GM18873 (cell line): ENCODE results near the gene CYB5R4.
"Not testable (repeated sequence)": the region's sequence is repeated elsewhere in the genome, so short reads cannot be mapped to it uniquely, and the experiment has no call there.

ENCODE experiments used
- ATAC-seq: cut with Tn5 transposase; IDR thresholded peaks from one replicate; pipeline ENCODE4 v1.9.1; 2021; ENCODE audit warnings: mild to moderate bottlenecking, moderate library complexity, moderate number of reproducible peaks; ENCODE audit not compliant: unreplicated experiment, low FRiP score

CYB5R4 gene

DNA sequence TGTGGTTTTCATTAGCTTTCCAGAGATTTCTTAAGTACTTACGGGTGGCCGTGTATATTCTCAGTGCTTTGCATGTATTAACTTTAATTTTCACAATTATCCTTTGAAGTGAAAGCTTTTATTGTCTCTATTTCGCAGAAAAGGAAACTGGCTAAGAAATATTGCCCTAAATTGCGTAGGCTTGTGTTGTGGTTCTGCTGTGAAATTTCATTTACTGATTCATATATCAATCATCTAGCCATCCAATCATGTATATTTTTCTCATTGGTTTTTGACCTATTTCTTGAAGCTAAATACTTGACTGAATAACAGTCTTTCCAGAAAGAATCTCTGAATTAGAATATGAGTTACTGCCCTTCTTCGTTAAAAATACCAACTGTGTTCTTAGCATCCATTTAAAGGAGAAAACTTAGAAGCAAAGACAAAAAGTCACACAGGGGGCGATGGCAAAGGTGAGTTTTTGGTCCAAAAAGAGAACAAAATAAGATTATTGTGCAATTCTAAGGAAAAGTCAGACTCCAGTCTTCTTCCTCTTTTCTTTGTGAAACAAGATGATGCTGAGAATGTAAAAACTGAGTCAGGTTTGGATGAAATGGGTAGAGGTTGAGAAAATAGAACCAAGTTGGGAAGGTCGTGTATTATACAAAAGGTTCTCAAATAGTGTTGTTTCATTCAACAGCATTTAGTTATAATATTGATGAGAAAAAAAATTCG lies 1.4 kb downstream of the CYB5R4 start:
- no peak for ATAC-seq

DNA sequence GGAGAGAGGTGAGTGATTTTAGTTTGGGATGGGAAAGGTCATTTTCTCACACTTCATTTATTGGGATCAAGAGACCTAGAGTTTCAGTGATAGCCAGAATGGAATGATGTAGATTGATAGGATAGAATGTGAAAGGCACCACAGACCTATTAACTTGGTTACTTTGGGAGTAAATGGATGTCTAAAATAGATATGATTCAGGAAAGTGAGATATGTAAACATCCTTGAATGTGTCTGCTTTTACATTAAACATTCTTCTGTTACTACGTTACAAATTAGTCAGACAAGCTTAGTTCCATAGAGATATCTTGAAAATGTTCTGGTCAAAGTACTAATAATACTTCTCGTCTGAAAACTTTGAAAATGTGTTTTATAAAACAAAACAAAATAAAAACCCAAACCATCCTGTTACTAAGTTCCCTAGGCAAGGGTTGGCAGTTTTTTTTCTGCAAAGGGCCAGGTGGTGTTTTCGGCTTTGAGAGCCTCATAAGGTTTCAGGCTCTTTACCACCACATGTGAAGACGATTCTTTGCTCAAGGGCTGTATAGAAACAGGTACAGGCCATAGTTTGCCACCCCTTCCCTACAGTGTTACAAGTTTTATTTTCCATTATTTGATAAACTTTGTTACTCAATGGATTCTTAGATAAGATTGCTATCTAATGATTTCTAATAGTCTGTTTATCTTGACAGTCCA lies 3.4 kb downstream of the CYB5R4 start:
- no peak for ATAC-seq

- ATAC-seq: no peak
Observed at GRCh38 chr6:83867043-83867442, 7.6 kb downstream of the CYB5R4 start.

- no peak for ATAC-seq
Observed at GRCh38 chr6:83867527-83868161, 8.2 kb downstream of the CYB5R4 start.

GRCh38 chr6:83868639-83869038 lies 9.2 kb downstream of the CYB5R4 start:
- ATAC-seq: no peak

- no peak for ATAC-seq
Observed at GRCh38 chr6:83870649-83871048, 11.2 kb downstream of the CYB5R4 start.

GRCh38 chr6:83872386-83873118 lies 13.1 kb downstream of the CYB5R4 start:
- no peak for ATAC-seq

- ATAC-seq: no peak
Observed at GRCh38 chr6:83873869-83874268, 14.4 kb downstream of the CYB5R4 start.

- ATAC-seq: no peak
Observed at GRCh38 chr6:83875843-83876242, 16.4 kb downstream of the CYB5R4 start.

DNA sequence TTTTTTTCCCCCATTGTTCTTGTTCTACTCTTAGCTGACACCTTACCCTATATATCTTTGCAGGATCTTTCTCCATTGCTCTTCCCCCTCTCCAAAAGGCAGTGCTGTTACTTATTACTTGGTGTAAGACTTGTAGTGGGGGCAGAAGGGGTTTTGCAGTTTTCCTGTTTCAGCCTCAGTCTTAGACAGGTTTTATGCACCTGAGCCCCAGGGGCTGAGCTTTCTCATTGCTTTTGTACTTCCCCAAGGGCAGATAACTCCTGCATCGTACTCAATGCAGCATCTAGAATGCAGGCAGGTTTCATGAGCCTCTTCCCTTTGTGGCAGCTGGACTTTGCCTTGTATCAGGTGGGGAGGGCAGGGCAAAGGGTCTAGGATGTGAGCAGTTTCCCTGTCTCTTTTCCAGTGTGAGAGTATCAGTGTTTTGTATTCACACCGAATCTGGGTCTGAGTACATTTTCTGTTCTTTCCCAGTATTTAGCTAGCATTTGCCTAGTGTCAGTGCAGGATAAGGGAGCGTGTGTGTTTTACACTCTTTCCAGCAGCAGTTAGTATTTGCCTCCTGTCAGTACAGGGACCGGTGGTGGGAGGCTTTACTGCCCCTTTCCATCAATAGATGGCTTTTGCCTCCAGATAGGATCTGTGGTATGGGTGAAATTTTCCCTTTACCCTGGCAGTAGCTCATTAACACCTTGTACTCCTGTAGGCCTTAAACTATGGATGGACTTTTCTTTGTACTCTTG lies 19.6 kb downstream of the CYB5R4 start:
- no peak for ATAC-seq

- ATAC-seq: no peak
Observed at GRCh38 chr6:83879746-83880145, 20.3 kb downstream of the CYB5R4 start.

DNA sequence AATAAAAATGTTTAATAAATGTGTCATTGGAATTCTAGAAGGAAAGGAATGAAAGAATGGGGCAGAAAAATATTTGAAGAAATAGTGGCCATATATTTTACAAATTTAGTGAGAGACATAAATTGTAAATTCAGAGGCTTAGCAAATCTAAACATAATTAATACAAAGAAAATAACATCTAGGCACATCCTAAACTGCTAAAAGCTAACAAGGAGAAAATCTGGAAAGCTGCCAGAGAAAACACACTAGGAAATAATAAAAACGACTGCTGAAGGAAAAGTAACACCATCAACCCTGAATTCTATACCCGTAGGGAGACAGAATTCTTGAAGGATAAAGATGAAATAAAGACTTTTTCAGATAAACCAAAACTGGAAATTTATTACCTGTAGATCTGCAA lies 23.8 kb downstream of the CYB5R4 start:
- no peak for ATAC-seq

DNA sequence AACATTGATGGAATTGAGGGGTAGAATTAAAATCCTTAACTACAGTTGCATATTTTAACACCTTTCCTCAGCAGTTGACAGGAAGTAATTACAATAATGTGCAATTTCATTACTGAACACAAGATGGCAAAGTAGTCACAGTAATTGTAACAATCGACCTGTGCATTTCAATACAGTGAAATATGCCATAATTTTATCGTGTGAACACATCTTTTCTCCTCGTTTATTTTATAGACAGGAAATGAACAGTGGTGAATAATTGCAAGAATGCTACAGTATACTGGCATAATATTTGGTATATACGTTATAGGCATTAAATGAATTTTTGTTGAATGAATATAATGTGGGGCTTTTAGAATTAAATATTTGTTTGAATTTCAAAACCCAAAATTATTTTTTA lies 25.0 kb downstream of the CYB5R4 start:
- peak; percentile 75 for ATAC-seq

DNA sequence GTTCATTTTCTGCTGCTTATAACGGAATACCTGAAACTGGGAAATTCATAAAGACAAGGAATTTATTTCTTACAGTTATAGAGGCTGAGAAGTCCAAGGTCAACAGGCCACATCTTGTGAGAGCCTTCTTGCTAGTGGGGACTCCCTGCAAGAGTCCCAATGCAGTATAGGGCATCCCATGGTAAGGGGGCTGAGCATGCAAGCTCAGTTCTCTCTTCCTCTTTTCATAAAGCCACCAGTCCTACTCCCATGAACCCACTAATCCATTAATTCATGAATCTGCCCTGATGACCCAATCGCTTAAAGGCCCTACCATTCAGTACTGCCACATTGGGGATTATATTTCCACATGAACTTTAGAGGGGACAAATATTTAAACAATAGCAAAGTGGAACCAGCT lies 26.5 kb downstream of the CYB5R4 start:
- ATAC-seq: no peak

- ATAC-seq: no peak
Observed at GRCh38 chr6:83889621-83890020, 30.1 kb downstream of the CYB5R4 start.

- no peak for ATAC-seq
Observed at GRCh38 chr6:83890520-83890919, 31.0 kb downstream of the CYB5R4 start.

GRCh38 chr6:83891586-83891985 lies 32.1 kb downstream of the CYB5R4 start:
- ATAC-seq: no peak

- no peak for ATAC-seq
Observed at GRCh38 chr6:83893024-83893423, 33.5 kb downstream of the CYB5R4 start.

- ATAC-seq: not testable (repeated sequence)
Observed at GRCh38 chr6:83897094-83897493, 37.6 kb downstream of the CYB5R4 start.

GRCh38 chr6:83901624-83902023 lies 42.1 kb downstream of the CYB5R4 start:
- ATAC-seq: no peak
